ENCODE results near the gene SSU72. TPM values are rescaled to one million over a fixed set of nuclear protein-coding genes. Genes with fewer than 3 reads are reported as not detected.
"Not testable (repeated sequence)": the region's sequence is repeated elsewhere in the genome, so short reads cannot be mapped to it uniquely, and the experiment has no call there.

SSU72 gene
- total RNA-seq, 2 experiments from 2014 or later: 128 to 130 TPM

- Mint-ChIP-seq H3K4me3 (no peak overlapping the region), H3K4me1 (peaks cover 2% of the 10 kb centered on the region), H3K36me3 (ENCODE audit: low read depth) (peaks cover 7% of the 10 kb centered on the region), H3K9me3 (no peaks in the 10 kb centered on the region), H3K27ac (no peak overlapping the region), H3K27me3 (no peaks in the 10 kb centered on the region)
- no peak for DNase-seq
- POLR2A ChIA-PET: no interaction called here
- CTCF ChIA-PET: interaction anchor here (0.7 kb wide), 1 partner anchor 13 kb away, joined by 3 read pairs; no protein-coding TSS in a partner anchor
Observed at GRCh38 chr1:1558591-1558990, 16.1 kb downstream of the SSU72 start.

- POLR2A ChIA-PET; H3K9me3 Mint-ChIP-seq; H3K4me1 Mint-ChIP-seq; DNase-seq; H3K27ac Mint-ChIP-seq; H3K27me3 Mint-ChIP-seq; H3K36me3 Mint-ChIP-seq (ENCODE audit: low read depth); H3K4me3 Mint-ChIP-seq: not testable (repeated sequence)
- CTCF ChIA-PET: interaction anchor here (0.7 kb wide), 1 partner anchor 12 kb away, joined by 3 read pairs; no protein-coding TSS in a partner anchor
Observed at GRCh38 chr1:1557688-1558087, 17.0 kb downstream of the SSU72 start.

- DNase-seq; H3K4me3 Mint-ChIP-seq; POLR2A ChIA-PET; H3K27me3 Mint-ChIP-seq; H3K9me3 Mint-ChIP-seq; H3K36me3 Mint-ChIP-seq (ENCODE audit: low read depth); H3K4me1 Mint-ChIP-seq; H3K27ac Mint-ChIP-seq: not testable (repeated sequence)
- CTCF ChIA-PET: interaction anchor here (0.7 kb wide), 2 partner anchors 11 to 36 kb away, joined by 3 to 4 read pairs; no protein-coding TSS in a partner anchor
Observed at GRCh38 chr1:1556961-1557360, 17.7 kb downstream of the SSU72 start.

- Mint-ChIP-seq H3K27me3 (no peaks in the 10 kb centered on the region), H3K4me1 (peaks cover 2% of the 10 kb centered on the region), H3K9me3 (no peaks in the 10 kb centered on the region), H3K27ac (no peak overlapping the region), H3K36me3 (ENCODE audit: low read depth) (no peaks in the 10 kb centered on the region), H3K4me3 (no peak overlapping the region)
- ChIA-PET POLR2A (no interaction called here), CTCF (interaction anchor here (0.7 kb wide), 2 partner anchors 11 to 36 kb away, joined by 3 to 4 read pairs; no protein-coding TSS in a partner anchor)
- no peak for DNase-seq
Observed at GRCh38 chr1:1556505-1556904, 18.2 kb downstream of the SSU72 start.

- Mint-ChIP-seq H3K9me3 (no peaks in the 10 kb centered on the region), H3K4me3 (no peak overlapping the region), H3K4me1 (peaks cover 2% of the 10 kb centered on the region), H3K27ac (no peak overlapping the region), H3K36me3 (ENCODE audit: low read depth) (no peaks in the 10 kb centered on the region), H3K27me3 (no peaks in the 10 kb centered on the region)
- POLR2A ChIA-PET: no interaction called here
- DNase-seq: no peak
- CTCF ChIA-PET: interaction anchor here (0.9 to 1.7 kb wide), 3 partner anchors 10 to 50 kb away, joined by 3 to 5 read pairs (median 4); no protein-coding TSS in a partner anchor
Observed at GRCh38 chr1:1554926-1555915, 19.4 kb downstream of the SSU72 start.

- H3K36me3 Mint-ChIP-seq (ENCODE audit: low read depth): no peaks in the 10 kb centered on the region
- H3K27ac Mint-ChIP-seq: no peak overlapping the region
- POLR2A ChIA-PET: no interaction called here
- no peak for DNase-seq
- peaks cover 2% of the 10 kb centered on the region for H3K4me1 Mint-ChIP-seq
- no peaks in the 10 kb centered on the region for H3K9me3 Mint-ChIP-seq
- CTCF ChIA-PET: interaction anchor here (0.9 to 1.7 kb wide), 3 partner anchors 9 to 49 kb away, joined by 3 to 5 read pairs (median 4); no protein-coding TSS in a partner anchor
- no peak overlapping the region for H3K4me3 Mint-ChIP-seq
- no peaks in the 10 kb centered on the region for H3K27me3 Mint-ChIP-seq
Observed at GRCh38 chr1:1554550-1554925, 20.1 kb downstream of the SSU72 start.

- H3K4me1 Mint-ChIP-seq: peaks cover 2% of the 10 kb centered on the region
- H3K27me3 Mint-ChIP-seq: no peaks in the 10 kb centered on the region
- no peak for DNase-seq
- CTCF ChIA-PET: interaction anchor here (0.5 to 1.7 kb wide), 4 partner anchors 33 to 63 kb away, joined by 3 to 5 read pairs (median 4); no protein-coding TSS in a partner anchor
- H3K4me3 Mint-ChIP-seq: no peak overlapping the region
- no peaks in the 10 kb centered on the region for H3K36me3 Mint-ChIP-seq (ENCODE audit: low read depth)
- no peak overlapping the region for H3K27ac Mint-ChIP-seq
- H3K9me3 Mint-ChIP-seq: no peaks in the 10 kb centered on the region
- POLR2A ChIA-PET: no interaction called here
Observed at GRCh38 chr1:1553821-1554494, 20.7 kb downstream of the SSU72 start.

- Mint-ChIP-seq H3K36me3 (ENCODE audit: low read depth) (no peaks in the 10 kb centered on the region), H3K27me3 (no peaks in the 10 kb centered on the region), H3K4me3 (no peak overlapping the region), H3K27ac (no peak overlapping the region), H3K4me1 (peaks cover 2% of the 10 kb centered on the region), H3K9me3 (no peaks in the 10 kb centered on the region)
- ChIA-PET CTCF (no interaction called here), POLR2A (no interaction called here)
- DNase-seq: no peak
Observed at GRCh38 chr1:1552263-1552639, 22.4 kb downstream of the SSU72 start.

GRCh38 chr1:1551524-1552262 is 23.0 kb downstream of the SSU72 start:
- CTCF ChIA-PET: interaction anchor here (1.1 kb wide), 1 partner anchor 77 kb away, joined by 3 read pairs; no protein-coding TSS in a partner anchor
- Mint-ChIP-seq H3K9me3 (no peaks in the 10 kb centered on the region), H3K36me3 (ENCODE audit: low read depth) (no peaks in the 10 kb centered on the region), H3K27ac (no peak overlapping the region), H3K4me3 (no peak overlapping the region), H3K27me3 (no peaks in the 10 kb centered on the region), H3K4me1 (peaks cover 2% of the 10 kb centered on the region)
- POLR2A ChIA-PET: no interaction called here
- DNase-seq: no peak

- H3K4me1 Mint-ChIP-seq: peaks cover 2% of the 10 kb centered on the region
- no peak for DNase-seq
- ChIA-PET CTCF (interaction anchor here (1.1 to 1.4 kb wide), 3 partner anchors 15 to 261 kb away, joined by 3 to 5 read pairs (median 4); no protein-coding TSS in a partner anchor), POLR2A (no interaction called here)
- H3K4me3 Mint-ChIP-seq: no peak overlapping the region
- H3K27ac Mint-ChIP-seq: no peak overlapping the region
- H3K27me3 Mint-ChIP-seq: no peaks in the 10 kb centered on the region
- no peaks in the 10 kb centered on the region for H3K36me3 Mint-ChIP-seq (ENCODE audit: low read depth)
- no peaks in the 10 kb centered on the region for H3K9me3 Mint-ChIP-seq
Observed at GRCh38 chr1:1550591-1551432, 23.9 kb downstream of the SSU72 start.

- peaks cover 2% of the 10 kb centered on the region for H3K36me3 Mint-ChIP-seq (ENCODE audit: low read depth)
- no peaks in the 10 kb centered on the region for H3K27me3 Mint-ChIP-seq
- ChIA-PET CTCF (interaction anchor here (1.2 to 1.4 kb wide), 2 partner anchors 16 to 260 kb away, joined by 4 to 5 read pairs; no protein-coding TSS in a partner anchor), POLR2A (no interaction called here)
- no peak overlapping the region for H3K27ac Mint-ChIP-seq
- no peak overlapping the region for H3K4me3 Mint-ChIP-seq
- peaks cover 2% of the 10 kb centered on the region for H3K4me1 Mint-ChIP-seq
- no peaks in the 10 kb centered on the region for H3K9me3 Mint-ChIP-seq
- DNase-seq: no peak
Observed at GRCh38 chr1:1550087-1550486, 24.6 kb downstream of the SSU72 start.

GRCh38 chr1:1548591-1548990 is 26.1 kb downstream of the SSU72 start:
- no peaks in the 10 kb centered on the region for H3K4me1 Mint-ChIP-seq
- no peaks in the 10 kb centered on the region for H3K9me3 Mint-ChIP-seq
- POLR2A ChIA-PET: no interaction called here
- peaks cover 2% of the 10 kb centered on the region for H3K36me3 Mint-ChIP-seq (ENCODE audit: low read depth)
- no peak for DNase-seq
- H3K27me3 Mint-ChIP-seq: no peaks in the 10 kb centered on the region
- H3K4me3 Mint-ChIP-seq: no peak overlapping the region
- H3K27ac Mint-ChIP-seq: no peak overlapping the region
- CTCF ChIA-PET: no interaction called here

All from activated CD4-positive, alpha-beta T cell treated with anti-CD3 and anti-CD28 coated beads, Interleukin-2, amount 10 ng/mL, durations not matched to agents 7 days and 5 days (primary cell).